Upper lobe of left lung (tissue), 4 donors: ENCODE results near the gene EML1.

Experiments
- POLR2A ChIP-seq, 4 donors: fragments of 450-650 bp; IDR thresholded peaks; one replicate each; pipeline ENCODE4 v1.5.1; 2016 to 2017; ENCODE audit warnings: antibody characterized with exemption in 4 of 4, mild to moderate bottlenecking in 2 of 4
- TF ChIP-seq, protein P1 (sequence below), 6 experiments: fragments of 450-650 bp in 4 of 6; fragments of 200-600 bp in 2 of 6; sonication (generic) in 2 of 6; IDR thresholded peaks; one replicate each; pipeline ENCODE4 v1.5.1; 2016 to 2019; ENCODE audit warnings: antibody characterized with exemption in 6 of 6

GRCh38 chr14:99946652-99947489, 153.7 kb downstream of the EML1 start:
- no peak for TF ChIP-seq POLR2A (IDR thresholded peaks at IDR 0.05)
- TF ChIP-seq, protein P1, sequence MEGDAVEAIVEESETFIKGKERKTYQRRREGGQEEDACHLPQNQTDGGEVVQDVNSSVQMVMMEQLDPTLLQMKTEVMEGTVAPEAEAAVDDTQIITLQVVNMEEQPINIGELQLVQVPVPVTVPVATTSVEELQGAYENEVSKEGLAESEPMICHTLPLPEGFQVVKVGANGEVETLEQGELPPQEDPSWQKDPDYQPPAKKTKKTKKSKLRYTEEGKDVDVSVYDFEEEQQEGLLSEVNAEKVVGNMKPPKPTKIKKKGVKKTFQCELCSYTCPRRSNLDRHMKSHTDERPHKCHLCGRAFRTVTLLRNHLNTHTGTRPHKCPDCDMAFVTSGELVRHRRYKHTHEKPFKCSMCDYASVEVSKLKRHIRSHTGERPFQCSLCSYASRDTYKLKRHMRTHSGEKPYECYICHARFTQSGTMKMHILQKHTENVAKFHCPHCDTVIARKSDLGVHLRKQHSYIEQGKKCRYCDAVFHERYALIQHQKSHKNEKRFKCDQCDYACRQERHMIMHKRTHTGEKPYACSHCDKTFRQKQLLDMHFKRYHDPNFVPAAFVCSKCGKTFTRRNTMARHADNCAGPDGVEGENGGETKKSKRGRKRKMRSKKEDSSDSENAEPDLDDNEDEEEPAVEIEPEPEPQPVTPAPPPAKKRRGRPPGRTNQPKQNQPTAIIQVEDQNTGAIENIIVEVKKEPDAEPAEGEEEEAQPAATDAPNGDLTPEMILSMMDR (IDR thresholded peaks at IDR 0.05), result peak; percentile 48 to 89 (median 68)
